GM19463 (cell line): ENCODE measurements around the gene CNTN2.

Source experiments
- ATAC-seq: cut with Tn5 transposase; IDR thresholded peaks from one replicate; pipeline ENCODE4 v1.9.1; 2021; ENCODE audit warnings: mild to moderate bottlenecking, moderate library complexity; ENCODE audit not compliant: unreplicated experiment

The CNTN2 gene

DNA sequence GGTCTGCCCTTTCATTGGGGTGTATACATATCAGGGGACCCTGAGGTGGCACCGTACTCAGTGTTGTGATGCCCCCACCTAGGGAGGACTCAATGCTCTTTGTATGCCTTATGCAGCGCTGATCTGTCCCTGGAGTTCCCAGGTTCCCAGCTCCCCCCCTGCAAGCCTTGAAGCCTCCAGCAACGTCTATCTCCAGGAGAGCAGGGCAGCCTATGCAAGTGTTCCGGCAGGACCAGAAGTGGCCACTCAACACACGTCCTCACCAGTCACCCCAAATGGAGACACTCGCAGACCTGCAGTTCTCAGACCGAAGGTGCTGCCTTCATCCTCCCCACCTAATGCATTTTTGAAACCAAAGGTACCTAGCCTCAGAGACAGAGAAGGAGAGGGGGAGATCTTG lies 25.2 kb upstream of the CNTN2 start:
- no peak for ATAC-seq

GRCh38 chr1:205018381-205018780 lies 24.6 kb upstream of the CNTN2 start:
- no peak for ATAC-seq

GRCh38 chr1:205020466-205020865 lies 22.5 kb upstream of the CNTN2 start:
- no peak for ATAC-seq

GRCh38 chr1:205024679-205025078 lies 18.3 kb upstream of the CNTN2 start:
- no peak for ATAC-seq

GRCh38 chr1:205025239-205025638 lies 17.8 kb upstream of the CNTN2 start:
- ATAC-seq, result no peak

DNA sequence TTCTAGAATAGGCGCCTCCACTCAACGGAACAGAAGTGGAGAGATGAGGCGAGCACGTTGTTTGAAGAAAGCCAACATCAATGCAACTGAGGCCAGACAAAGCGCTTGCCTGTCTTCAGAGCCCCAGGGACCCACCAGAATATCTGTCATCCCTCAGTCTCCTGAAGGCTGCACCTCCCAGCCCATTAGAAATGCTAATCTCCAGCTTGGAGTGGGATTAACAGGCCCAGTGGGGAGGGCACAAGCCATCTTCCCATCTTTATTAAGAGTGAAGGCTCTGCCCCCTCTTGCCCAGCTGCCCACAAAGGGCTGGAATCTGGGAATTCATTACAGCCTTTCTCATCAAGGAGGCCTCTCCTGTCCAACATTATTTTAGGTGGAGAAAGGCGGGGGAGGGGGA lies 16.8 kb upstream of the CNTN2 start:
- ATAC-seq, result no peak

- no peak for ATAC-seq
Observed at GRCh38 chr1:205028390-205028789, 14.6 kb upstream of the CNTN2 start.

DNA sequence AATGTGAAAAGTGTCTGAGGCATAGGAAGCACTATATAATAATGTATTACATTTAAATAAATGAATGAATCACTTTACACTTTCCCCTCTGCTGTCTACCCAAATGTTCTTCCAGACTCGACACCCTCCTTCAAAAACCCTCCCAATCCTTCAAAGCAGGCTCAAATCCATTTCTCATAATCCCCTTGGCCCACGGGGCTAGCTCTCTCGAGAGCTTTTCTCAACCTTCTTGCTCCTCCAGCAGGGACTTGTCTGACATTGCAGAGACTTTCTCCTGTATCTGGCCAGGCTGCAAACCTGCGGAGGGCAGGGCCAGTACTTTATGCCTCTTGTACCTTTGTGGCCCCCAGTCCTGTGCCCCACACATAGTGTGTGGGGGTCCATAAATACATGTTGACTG lies 14.1 kb upstream of the CNTN2 start:
- no peak for ATAC-seq

GRCh38 chr1:205030241-205030640 lies 12.8 kb upstream of the CNTN2 start:
- no peak for ATAC-seq

DNA sequence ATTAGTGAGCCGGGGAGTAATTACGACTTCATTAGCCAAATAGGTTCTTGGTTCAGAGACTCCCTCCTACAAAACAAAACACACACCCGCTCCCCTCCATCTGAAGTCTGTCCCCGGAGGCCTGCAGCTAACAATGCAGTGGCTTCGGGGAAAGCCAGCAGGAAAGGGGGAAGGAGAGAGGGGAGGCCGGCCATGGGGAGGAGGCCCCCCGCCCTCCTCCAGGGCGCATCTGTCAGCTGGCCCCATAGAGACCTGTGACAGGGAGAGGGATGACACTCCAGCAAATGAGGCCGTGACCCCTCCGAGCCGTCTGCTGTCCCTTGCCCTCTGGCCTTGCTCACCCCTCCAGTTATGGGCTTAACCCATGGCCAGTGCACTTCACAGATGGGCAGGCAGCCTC lies 12.1 kb upstream of the CNTN2 start:
- ATAC-seq, result no peak

- no peak for ATAC-seq
Observed at GRCh38 chr1:205032508-205032907, 10.5 kb upstream of the CNTN2 start.

- no peak for ATAC-seq
Observed at GRCh38 chr1:205037539-205037938, 5.5 kb upstream of the CNTN2 start.

- no peak for ATAC-seq
Observed at GRCh38 chr1:205038132-205038786, 4.8 kb upstream of the CNTN2 start.

- no peak for ATAC-seq
Observed at GRCh38 chr1:205041001-205041715, 1.9 kb upstream of the CNTN2 start.

GRCh38 chr1:205041998-205042910 lies 758 bp upstream of the CNTN2 start:
- ATAC-seq, result no peak

GRCh38 chr1:205043866-205044265 lies 854 bp downstream of the CNTN2 start:
- ATAC-seq, result no peak

- no peak for ATAC-seq
Observed at GRCh38 chr1:205044741-205045140, 1.7 kb downstream of the CNTN2 start.

DNA sequence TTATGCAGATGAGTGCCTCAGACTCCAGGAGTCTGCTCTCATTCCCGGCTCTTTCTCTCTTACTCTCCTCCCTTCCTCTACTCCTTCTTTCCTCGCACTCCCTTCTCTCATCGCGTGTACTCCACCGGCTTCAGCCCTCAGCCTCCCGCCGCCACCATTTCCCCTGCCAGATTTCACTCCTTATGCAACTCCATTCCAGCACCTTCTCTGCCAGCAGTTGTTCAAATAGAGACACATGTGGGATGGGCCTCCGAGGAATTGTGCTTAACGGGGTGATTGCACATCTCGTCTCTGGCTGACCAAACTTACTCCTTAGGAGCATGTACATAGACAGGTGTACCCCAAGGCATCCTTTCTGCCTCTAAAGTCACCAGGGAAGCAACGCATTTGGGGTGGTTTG lies 2.1 kb downstream of the CNTN2 start:
- ATAC-seq, result no peak

DNA sequence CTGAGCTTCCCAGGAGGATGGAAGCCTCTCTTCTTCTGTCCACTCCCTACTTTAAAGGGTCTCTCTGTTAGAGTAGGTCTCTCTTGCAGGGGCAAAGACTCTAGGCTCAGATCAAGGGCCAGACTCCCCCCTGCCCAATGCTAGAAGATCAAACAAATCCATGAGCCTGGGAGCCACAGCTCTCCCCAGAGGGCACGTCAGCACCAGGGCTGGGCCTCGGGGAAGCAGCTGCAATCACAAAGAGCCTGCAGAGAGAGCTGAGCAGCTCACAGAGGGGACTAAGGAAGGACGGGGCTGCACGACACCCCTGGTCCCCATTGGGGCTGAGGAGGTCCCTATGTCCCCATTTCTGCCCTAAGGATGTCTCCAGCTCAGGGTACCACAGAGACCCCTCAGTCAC lies 3.9 kb downstream of the CNTN2 start:
- ATAC-seq, result no peak

- ATAC-seq, result no peak
Observed at GRCh38 chr1:205047764-205048231, 4.8 kb downstream of the CNTN2 start.

DNA sequence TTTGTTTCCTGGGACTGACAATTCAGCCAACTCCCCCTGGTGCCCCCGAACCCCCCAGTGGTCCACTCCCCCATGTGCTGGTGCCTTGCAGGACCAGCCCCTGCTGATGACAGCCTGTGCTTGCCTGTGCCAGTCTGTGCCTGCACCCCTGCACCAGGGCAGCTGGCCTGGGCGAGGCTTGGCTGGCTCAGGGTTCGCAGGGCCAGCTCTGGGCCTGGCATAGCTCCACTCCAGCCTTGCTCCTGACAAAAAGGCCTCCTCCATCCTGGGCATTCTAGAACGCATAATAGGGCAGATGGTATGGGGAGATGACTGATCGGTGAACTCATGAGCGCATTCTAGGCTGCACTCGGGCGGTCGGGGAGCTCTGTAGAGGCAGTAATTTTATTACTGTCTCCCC lies 5.4 kb downstream of the CNTN2 start:
- no peak for ATAC-seq

DNA sequence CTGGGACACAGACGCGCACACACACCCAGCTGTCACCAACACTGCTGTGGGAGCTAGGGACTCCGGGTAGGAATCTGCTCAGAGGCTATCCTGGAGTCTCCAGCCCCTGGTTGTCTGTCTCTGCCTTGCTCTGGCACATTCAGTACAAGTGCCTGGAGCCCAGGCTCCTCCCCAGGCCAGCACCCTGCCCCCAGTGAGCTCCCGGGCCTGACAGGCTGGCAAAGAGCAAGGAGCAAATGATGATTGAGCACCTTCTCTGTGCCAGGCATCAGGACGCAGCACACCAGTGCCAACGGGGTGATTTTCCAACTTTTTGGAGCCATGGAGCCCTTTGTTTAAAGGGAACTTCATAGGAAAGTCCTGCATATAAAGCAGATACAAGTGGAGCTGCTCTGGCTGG lies 6.5 kb downstream of the CNTN2 start:
- ATAC-seq, result no peak
